Adrenal gland (tissue), 12 donors: ENCODE measurements around the gene PPP1R37. TPM values are rescaled to one million over a fixed set of nuclear protein-coding genes. Genes with fewer than 3 reads are reported as not detected.

ENCODE experiments used
- DNase-seq, 7 donors: peaks; one replicate each; pipeline ENCODE4 v3.0.0-alpha.2; 2019 to 2020
- H3K27ac ChIP-seq, 5 donors: fragments of 200-600 bp; sonication (generic) in 4 of 5; 1 replicate in 3 of 5; 2 replicates in 2 of 5; pipeline versions ENCODE4 v1.5.1 to v1.8.0; 2016 to 2020; ENCODE audit warnings: mild to moderate bottlenecking in 1 of 5
- H3K27me3 ChIP-seq: fragments of 200-600 bp; 2 replicates; pipeline ENCODE4 v1.8.0; 2021
- H3K36me3 ChIP-seq, 2 donors: fragments of 200-600 bp; replicated peaks in 1 of 2; 1 replicate in 1 of 2; 2 replicates in 1 of 2; pipeline versions ENCODE4 v1.5.1 to v1.8.0; 2018 to 2022
- H3K4me1 ChIP-seq, 2 donors: fragments of 200-600 bp; replicated peaks in 1 of 2; 1 replicate in 1 of 2; 2 replicates in 1 of 2; pipeline versions ENCODE4 v1.5.1 to v1.8.0; 2018 to 2021
- H3K4me3 ChIP-seq, 4 donors: fragments of 200-600 bp; sonication (generic) in 3 of 4; one replicate each; pipeline ENCODE4 v1.5.1; 2016 to 2018
- H3K9me3 ChIP-seq, 3 donors: fragments of 200-600 bp; sonication (generic) in 1 of 3; replicated peaks in 1 of 3; 1 replicate in 2 of 3; 2 replicates in 1 of 3; pipeline versions ENCODE4 v1.5.1 to v1.8.0; 2016 to 2021
- POLR2A ChIP-seq, 2 donors: fragments of 450-650 bp; IDR thresholded peaks; one replicate each; pipeline ENCODE4 v1.6.1; 2017; ENCODE audit warnings: antibody characterized with exemption in 2 of 2, mild to moderate bottlenecking in 2 of 2, moderate library complexity in 1 of 2
- WGBS, 4 donors: extraction: QIAGEN DNeasy Blood & Tissue Kit in 2 of 4; methylation state at CpG; one replicate each; pipeline versions ENCODE4 v1.1.5 to v1.1.7; 2013 to 2017; 5-methylcytosine and 5-hydroxymethylcytosine counted together
- intact Hi-C, 2 donors: fragments of 100-400 bp; cut with DNase I; formaldehyde crosslinking; loops; one replicate each; pipeline versions ENCODE4 v1.14.1 to v1.15.0; 2022 to 2023
- polyA plus RNA-seq, 3 donors: library from polyadenylated mRNA; stranded (reverse); fragments of 200-250 nt in 2 of 3; fragments of 350-450 nt in 1 of 3; fragmentation: Illumina TruSeq in 1 of 3; extraction: RNeasy Lipid Tissue Mini Kit (QIAGEN cat#74804) in 1 of 3; gene quantifications; one replicate each; pipeline ENCODE4 v1.2.3, GENCODE V29; 2013 to 2014
- total RNA-seq, 9 donors: library from RNA; depleted of rRNA in 4 of 9; stranded (reverse); fragments of >200 nt in 4 of 9; fragments of 120-200 nt in 1 of 9; fragmentation: NEBNext Ultra II Directional in 1 of 9; extraction: Animal tissue kit (Norgen Biotek cat#: 25700) in 1 of 9; gene quantifications; one replicate each; pipeline versions ENCODE4 v1.1.0 to v1.2.4, GENCODE V29; 2013 to 2023
- TF ChIP-seq, protein P1 (sequence below), 6 experiments: fragments of 450-650 bp in 4 of 6; fragments of 200-600 bp in 2 of 6; sonication (generic) in 1 of 6; IDR thresholded peaks; 1 replicate in 5 of 6; 2 replicates in 1 of 6; pipeline versions ENCODE4 v1.5.1 to v1.8.0; 2016 to 2021; ENCODE audit warnings: antibody characterized with exemption in 6 of 6, mild to moderate bottlenecking in 2 of 6, moderate library complexity in 1 of 6
- donor health status: healthy with polysubstance abuse.
- donor health status: Bipolar disorder and iron deficiency.
- donor health status: DM: yes; HTN: yes; CAD: no.
- donor health status: DM: no; HTN: no; CAD: no.
- donor health status: DM: no; HTN: no; CAD: no.
- donor health status: DM: yes; HTN: yes; CAD: no.

PPP1R37 gene
- total and polyA plus RNA-seq, 12 donors, result 16.4 to 244 (median 51.8) TPM

GRCh38 chr19:45146741-45147205 lies 53.8 kb downstream of the PPP1R37 start:
- Histone ChIP-seq H3K9me3 (no peaks in the 10 kb centered on the region), H3K4me3 (no peak overlapping the region), H3K27ac (no peak overlapping the region), H3K36me3 (peaks cover 0 to 23% of the 10 kb centered on the region in 2 donors), H3K4me1 (peaks cover 6 to 16% of the 10 kb centered on the region in 2 donors), H3K27me3 (no peaks in the 10 kb centered on the region)
- 83 to 90% (median 86%) methylated on average over 12 to 18 of the region's 18 CpGs for WGBS, 4 donors
- DNase-seq, result no peak
- TF ChIP-seq, protein P1, sequence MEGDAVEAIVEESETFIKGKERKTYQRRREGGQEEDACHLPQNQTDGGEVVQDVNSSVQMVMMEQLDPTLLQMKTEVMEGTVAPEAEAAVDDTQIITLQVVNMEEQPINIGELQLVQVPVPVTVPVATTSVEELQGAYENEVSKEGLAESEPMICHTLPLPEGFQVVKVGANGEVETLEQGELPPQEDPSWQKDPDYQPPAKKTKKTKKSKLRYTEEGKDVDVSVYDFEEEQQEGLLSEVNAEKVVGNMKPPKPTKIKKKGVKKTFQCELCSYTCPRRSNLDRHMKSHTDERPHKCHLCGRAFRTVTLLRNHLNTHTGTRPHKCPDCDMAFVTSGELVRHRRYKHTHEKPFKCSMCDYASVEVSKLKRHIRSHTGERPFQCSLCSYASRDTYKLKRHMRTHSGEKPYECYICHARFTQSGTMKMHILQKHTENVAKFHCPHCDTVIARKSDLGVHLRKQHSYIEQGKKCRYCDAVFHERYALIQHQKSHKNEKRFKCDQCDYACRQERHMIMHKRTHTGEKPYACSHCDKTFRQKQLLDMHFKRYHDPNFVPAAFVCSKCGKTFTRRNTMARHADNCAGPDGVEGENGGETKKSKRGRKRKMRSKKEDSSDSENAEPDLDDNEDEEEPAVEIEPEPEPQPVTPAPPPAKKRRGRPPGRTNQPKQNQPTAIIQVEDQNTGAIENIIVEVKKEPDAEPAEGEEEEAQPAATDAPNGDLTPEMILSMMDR (IDR thresholded peaks at IDR 0.05), result no peak
- no peak for TF ChIP-seq POLR2A (IDR thresholded peaks at IDR 0.05)
- intact Hi-C loops, result no loop called here

DNA sequence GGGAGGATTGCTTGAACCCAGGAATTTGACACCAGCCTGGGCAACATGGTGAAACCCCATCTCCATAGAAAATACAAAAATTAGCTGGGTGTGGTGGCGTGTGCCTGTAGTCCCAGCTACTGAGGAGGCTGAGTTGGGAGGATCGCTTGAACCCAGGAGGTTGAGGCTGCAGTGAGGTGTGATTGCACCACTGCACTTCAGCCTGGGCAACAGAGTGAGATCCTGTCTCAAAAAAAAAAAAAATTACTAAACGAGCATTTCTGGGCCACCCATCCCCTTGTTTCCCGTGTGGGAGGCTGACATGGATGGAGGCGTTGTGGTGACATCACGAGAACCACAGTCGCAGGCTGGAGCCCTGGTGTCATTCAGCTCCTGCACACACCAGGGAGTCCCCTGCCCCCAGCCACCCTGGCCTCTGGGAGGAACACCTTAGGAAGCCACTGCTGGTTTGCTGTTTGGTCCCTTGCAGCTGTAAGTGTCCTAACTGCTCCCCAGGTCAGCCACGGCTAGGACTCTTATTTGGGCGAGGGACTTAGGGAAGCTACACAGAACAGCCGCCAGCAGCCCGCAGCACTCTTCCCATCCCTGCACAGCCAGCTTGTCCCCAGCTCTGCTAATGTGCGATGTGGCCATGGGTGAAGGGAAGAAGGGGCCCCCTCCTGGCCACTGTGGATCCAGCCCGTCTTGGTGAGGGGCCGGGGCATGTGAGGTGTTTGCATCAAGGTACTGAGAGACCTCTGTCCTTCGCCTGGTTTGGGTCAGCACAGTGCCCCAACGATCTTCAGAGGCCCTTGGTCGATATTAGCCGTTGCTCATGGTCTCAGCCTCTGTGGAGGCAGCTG lies 55.1 kb downstream of the PPP1R37 start:
- intact Hi-C loops, result no loop called here
- H3K36me3 ChIP-seq, result peaks cover 0 to 13% of the 10 kb centered on the region in 2 donors

GRCh38 chr19:45149129-45149528 lies 56.1 kb downstream of the PPP1R37 start:
- Histone ChIP-seq H3K36me3 (peaks cover 0 to 13% of the 10 kb centered on the region in 2 donors), H3K4me1 (peaks cover 16 to 24% of the 10 kb centered on the region in 2 donors), H3K9me3 (no peaks in the 10 kb centered on the region), H3K27ac (no peak overlapping the region), H3K4me3 (no peak overlapping the region), H3K27me3 (no peaks in the 10 kb centered on the region)
- WGBS, 4 donors, result 83 to 86% (median 85%) methylated on average over 8 to 9 of the region's 9 CpGs
- DNase-seq, result no peak
- TF ChIP-seq, protein P1 (IDR thresholded peaks at IDR 0.05), result no peak
- TF ChIP-seq POLR2A (IDR thresholded peaks at IDR 0.05), result no peak
- intact Hi-C loops, result no loop called here

More for the DNA sequence above, 55.1 kb downstream of the PPP1R37 start:
- TF ChIP-seq, protein P1 (IDR thresholded peaks at IDR 0.05), result no peak
- no peak for TF ChIP-seq POLR2A (IDR thresholded peaks at IDR 0.05)
- Histone ChIP-seq H3K4me3 (no peak overlapping the region), H3K9me3 (no peaks in the 10 kb centered on the region), H3K27me3 (no peaks in the 10 kb centered on the region), H3K4me1 (peaks cover 8 to 22% of the 10 kb centered on the region in 2 donors), H3K27ac (no peak overlapping the region)
- DNase-seq, result no peak
- 87 to 96% (median 89%) methylated on average over 8 to 18 of the region's 18 CpGs for WGBS, 4 donors

DNA sequence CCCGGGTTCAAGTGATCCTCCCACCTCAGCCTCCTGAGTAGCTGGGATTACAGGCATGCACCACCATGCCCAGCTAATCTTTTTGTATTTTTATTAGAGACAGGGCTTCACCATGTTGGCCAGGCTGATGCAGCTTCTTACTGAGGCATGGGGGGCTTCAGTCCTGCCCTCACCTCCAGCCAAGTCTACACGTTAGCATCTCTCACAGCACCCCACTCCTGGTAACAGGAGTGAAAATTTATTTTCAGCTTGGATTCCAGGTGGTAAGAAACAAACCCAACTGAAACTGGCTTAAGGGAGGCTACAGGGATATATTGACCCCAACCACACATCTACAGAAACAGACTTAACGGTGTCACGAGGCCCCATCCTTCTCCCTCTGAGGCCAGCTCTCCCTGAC lies 57.2 kb downstream of the PPP1R37 start:
- TF ChIP-seq, protein P1 (IDR thresholded peaks at IDR 0.05), result no peak
- H3K27me3 ChIP-seq, result no peaks in the 10 kb centered on the region
- WGBS, 4 donors, result 92 to 95% (median 94%) methylated on average over 4 of the region's 4 CpGs

More for the DNA sequence above, 57.2 kb downstream of the PPP1R37 start:
- Histone ChIP-seq H3K4me3 (no peak overlapping the region), H3K36me3 (peaks cover 0 to 8% of the 10 kb centered on the region in 2 donors), H3K4me1 (peaks cover 17 to 29% of the 10 kb centered on the region in 2 donors), H3K27ac (no peak overlapping the region), H3K9me3 (no peaks in the 10 kb centered on the region)
- intact Hi-C loops, result no loop called here
- DNase-seq, result no peak
